K562 (cell line): Measurements from ENCODE around the gene AP1G2. TPM values are rescaled to one million over a fixed set of nuclear protein-coding genes. Genes with fewer than 3 reads are reported as not detected.
A peak's percentile ranks its signal among the peaks of the same experiment; 100 is the strongest.

ENCODE experiments used
- ATAC-seq: fragments of 200-7000 bp; cut with Tn5 transposase; 3 replicates; pipeline ENCODE4 v1.9.1; 2020; ENCODE audit warnings: moderate library complexity
- BruUV-seq: library from RNA; stranded (reverse); fragments of 400-500 nt; replicated peaks from 2 replicates; lab custom pipeline; 2021; lab: Mats Ljungman, UMichigan
- CTCF ChIA-PET: fragments of 300-600 bp; formaldehyde crosslinking; extraction: SDS; loops from one replicate; lab custom pipeline; 2021; ENCODE audit warnings: low intra/inter-chr PET ratio; lab: Yijun Ruan, JAX
- POLR2A ChIA-PET: fragments of 300-600, 350-650 bp; sonication (Branson Sonifier 250); formaldehyde crosslinking; extraction: SDS; loops from one replicate; lab custom pipeline; 2021; ENCODE audit warnings: antibody characterized with exemption, inconsistent platforms; lab: Yijun Ruan, JAX
- DNase-seq, 4 experiments: peaks; one replicate each; pipeline versions ENCODE4 v3.0.0 to v3.0.0-alpha.2; 2011 to 2018; ENCODE audit warnings: low spot score in 3 of 4, mixed read lengths in 3 of 4; ENCODE audit errors: extremely low read depth in 1 of 4
- FAIRE-seq: peaks from 2 replicates; lab custom pipeline; 2011; peaks lifted over from hg19 to GRCh38; lab: Jason Lieb, UNC
- H2AFZ ChIP-seq: 2 replicates; pipeline ENCODE4 v1.6.0; 2011; ENCODE audit warnings: low read depth, low read length, control low read depth, inconsistent platforms
- H3K27ac ChIP-seq: fragments of 200-600 bp; 3 replicates; pipeline ENCODE4 v1.8.0; 2011; ENCODE audit warnings: low read depth, mild to moderate bottlenecking, control low read depth, inconsistent platforms, low read length, moderate library complexity, mixed read lengths; ENCODE audit errors: extremely low read depth
- H3K27me3 ChIP-seq, 2 experiments: fragments of 300-600 bp in 1 of 2; 2 replicates in 1 of 2; 3 replicates in 1 of 2; pipeline versions ENCODE4 v1.6.0 to v1.8.0; 2011; ENCODE audit warnings: inconsistent platforms in 2 of 2, low read length in 2 of 2, mild to moderate bottlenecking in 1 of 2, mixed read lengths in 1 of 2, moderate library complexity in 1 of 2; ENCODE audit not compliant: control insufficient read depth in 2 of 2, insufficient read depth in 2 of 2
- H3K36me3 ChIP-seq: fragments of 300-600 bp; 3 replicates; pipeline ENCODE4 v1.8.0; 2011; ENCODE audit warnings: mild to moderate bottlenecking, low read length, inconsistent platforms; ENCODE audit not compliant: control insufficient read depth, insufficient read depth
- H3K4me1 ChIP-seq, 2 experiments: fragments of 200-600 bp in 1 of 2; replicated peaks in 1 of 2; 2 replicates in 1 of 2; 3 replicates in 1 of 2; pipeline versions ENCODE4 v1.5.1 to v1.8.0; 2011; ENCODE audit warnings: inconsistent platforms in 2 of 2, low read length in 2 of 2, mild to moderate bottlenecking in 1 of 2, mixed read lengths in 1 of 2, moderate library complexity in 1 of 2; ENCODE audit not compliant: control insufficient read depth in 2 of 2, insufficient read depth in 2 of 2
- H3K4me2 ChIP-seq: 2 replicates; pipeline ENCODE4 v1.6.1; 2011; ENCODE audit warnings: low read length, control low read depth, inconsistent platforms, mixed read lengths; ENCODE audit not compliant: insufficient read depth
- H3K4me3 ChIP-seq: fragments of 200-600 bp; sonication (generic), shearing (Covaris generic); 2 replicates; pipeline ENCODE4 v1.5.1; 2016; ENCODE audit warnings: control low read depth, inconsistent platforms
- H3K79me2 ChIP-seq: fragments of 200-600 bp; 3 replicates; pipeline ENCODE4 v1.8.0; 2011; ENCODE audit warnings: low read length, inconsistent platforms; ENCODE audit not compliant: control insufficient read depth, insufficient read depth
- H3K9ac ChIP-seq, 2 experiments: 2 replicates each; pipeline versions ENCODE4 v1.6.0 to v1.6.1; 2011; ENCODE audit warnings: low read depth in 2 of 2, low read length in 2 of 2, control low read depth in 1 of 2, inconsistent platforms in 1 of 2, mild to moderate bottlenecking in 1 of 2, mixed read lengths in 1 of 2; ENCODE audit not compliant: insufficient read depth in 1 of 2
- H3K9me1 ChIP-seq: one replicate; pipeline ENCODE4 v1.6.0; 2011; ENCODE audit warnings: inconsistent platforms, mild to moderate bottlenecking, low read length, moderate library complexity; ENCODE audit not compliant: control insufficient read depth, insufficient read depth
- H3K9me3 ChIP-seq: replicated peaks from 2 replicates; pipeline ENCODE4 v1.5.1; 2011; ENCODE audit warnings: low read depth, low read length, inconsistent platforms; ENCODE audit not compliant: control insufficient read depth, insufficient read depth
- H4K20me1 ChIP-seq: replicated peaks from 2 replicates; pipeline ENCODE4 v1.6.1; 2011; ENCODE audit warnings: low read length, inconsistent platforms, mixed read lengths; ENCODE audit not compliant: control insufficient read depth, insufficient read depth
- ATF2 ChIP-seq: sonication (generic); formaldehyde crosslinking; IDR thresholded peaks from 2 replicates; pipeline ENCODE4 v1.8.1; 2022; ENCODE audit warnings: missing genetic modification reagents
- BRCA1 ChIP-seq, 2 experiments: fragments of 450-650 bp in 1 of 2; sonication (generic) in 1 of 2; formaldehyde crosslinking in 1 of 2; IDR thresholded peaks; 2 replicates each; pipeline versions ENCODE4 v1.5.0 to v1.6.1; 2017 to 2020; ENCODE audit warnings: mild to moderate bottlenecking in 1 of 2, missing genetic modification reagents in 1 of 2
- EGR1 ChIP-seq: fragments of 450-650 bp; conservative IDR thresholded peaks from 2 replicates; pipeline ENCODE4 v1.6.1; 2017; ENCODE audit warnings: mild to moderate bottlenecking
- HMGXB4 ChIP-seq: sonication (generic); formaldehyde crosslinking; IDR thresholded peaks from 2 replicates; pipeline ENCODE4 v1.8.1; 2023; ENCODE audit warnings: mild to moderate bottlenecking, missing genetic modification reagents
- L3MBTL2 ChIP-seq: fragments of 450-650 bp; IDR thresholded peaks from 2 replicates; pipeline ENCODE4 v1.6.1; 2016; ENCODE audit warnings: mild to moderate bottlenecking, moderate library complexity
- SMAD1 ChIP-seq: fragments of 150-350 bp; IDR thresholded peaks from 2 replicates; pipeline ENCODE4 v1.6.1; 2014; ENCODE audit warnings: low read length, low read depth; ENCODE audit not compliant: partially characterized antibody
- TSHZ1 ChIP-seq: fragments of 250-450 bp; sonication (Bioruptor Pico); IDR thresholded peaks from 2 replicates; pipeline ENCODE4 v1.4.0; 2020; ENCODE audit warnings: mild to moderate bottlenecking, moderate library complexity
- VEZF1 ChIP-seq: fragments of 200-800 bp; sonication (Bioruptor generic); IDR thresholded peaks from 2 replicates; pipeline ENCODE4 v1.6.1; 2017; ENCODE audit warnings: missing genetic modification characterization, missing compliant biosample characterization
- WGBS: fragments of 100-300 bp; shearing (Covaris generic); methylation state at CpG from one replicate; pipeline ENCODE4 v1.1.6; 2016; ENCODE audit warnings: low coverage, mixed read lengths; ENCODE audit not compliant: insufficient coverage; ENCODE audit errors: missing lambda C conversion rate; 5-methylcytosine and 5-hydroxymethylcytosine counted together
- in situ Hi-C: fragments of 300-500 bp; cut with MboI; formaldehyde crosslinking; loops from 4 replicates; pipeline ENCODE4 v1.15.0; 2018; ENCODE audit warnings: inconsistent platforms, mixed read lengths
- intact Hi-C: fragments of 100-400 bp; cut with micrococcal nuclease; formaldehyde crosslinking; loops from 2 replicates; pipeline ENCODE4 v1.14.2; 2022
- polyA plus RNA-seq, 8 experiments: library from polyadenylated mRNA; depleted of rRNA in 4 of 8; stranded (reverse) in 5 of 8; unstranded in 3 of 8; fragments of >200 nt; fragmentation: Nextera tagmentation in 2 of 8; fragmentation: Illumina TruSeq in 1 of 8; extraction: Ambion mirVana in 2 of 8; extraction: Trizol in 1 of 8; gene quantifications; 2 replicates each; pipeline versions ENCODE4 v1.2.1 to v1.2.3, GENCODE V29; 2011 to 2014; ENCODE audit warnings: inconsistent platforms in 1 of 8, missing spikeins in 1 of 8
- total RNA-seq, 7 experiments: library from RNA; depleted of rRNA in 6 of 7; stranded (reverse); fragments of >200 nt in 6 of 7; fragmentation: Illumina TruSeq in 2 of 7; extraction: Trizol in 2 of 7; gene quantifications; 2 replicates each; pipeline versions ENCODE4 v1.2.1 to v1.2.3, GENCODE V29; 2011 to 2021; ENCODE audit warnings: low replicate concordance in 1 of 7

Gene AP1G2
- total and polyA plus RNA-seq, 9 of the 15 experiments (the other 6 are each of a cell fraction or from before 2014, with no cell fraction given), result 19.1 to 83.5 (median 33.3) TPM

- DNase-seq (peak in 1 of 4 experiments; percentile 28), FAIRE-seq (no peak), ATAC-seq (no peak)
- H3K36me3 ChIP-seq, result peaks cover 24% of the 10 kb centered on the region; the same call in 2 of the 3 replicates
- peak overlapping the region; percentile 88 to 94; a peak in 2 of 4 replicates for H3K9ac ChIP-seq
- peak overlapping the region; percentile 98 for H2AFZ ChIP-seq
- TF ChIP-seq L3MBTL2, result no peak
- TF ChIP-seq BRCA1 (IDR thresholded peaks at IDR 0.05), result no peak
- no peak for TF ChIP-seq BRCA1 (CRISPR knock-in tag; IDR thresholded peaks at IDR 0.05)
- TF ChIP-seq TSHZ1 (CRISPR knock-in tag), result no peak
- 0 out of 2 replicates have a peak, but pooled peaks have one; percentile 40 for TF ChIP-seq HMGXB4 (CRISPR knock-in tag)
- TF ChIP-seq ATF2 (CRISPR knock-in tag), result no peak
- no peak for TF ChIP-seq EGR1
- peak; percentile 64 for TF ChIP-seq VEZF1
- no peak for TF ChIP-seq SMAD1
- peaks cover 0 to 3% of the 10 kb centered on the region in 2 experiments; a peak in 1 of 5 replicates for H3K27me3 ChIP-seq
- BruUV-seq, result no TSS peak
- H3K9me1 ChIP-seq, result no peaks in the 10 kb centered on the region
- CTCF ChIA-PET, result no interaction called here
- peak overlapping the region; percentile 86 for H3K4me2 ChIP-seq
- intact Hi-C loops, result loop anchor here (10.0 kb wide), 1 partner anchor 231 kb away; the partner anchor contains the start of gene PABPN1
- H3K79me2 ChIP-seq, result peaks cover 10% of the 10 kb centered on the region
- no peak overlapping the region; the same call in 2 of the 3 replicates for H3K27ac ChIP-seq
- 0 out of 2 replicates have a peak, but pooled peaks cover 3% of the 10 kb centered on the region for H4K20me1 ChIP-seq
- POLR2A ChIA-PET, result interaction anchor here (0.6 to 1.4 kb wide), 3 partner anchors 14 to 234 kb away, joined by 3 to 5 read pairs (median 4); no protein-coding TSS in a partner anchor
- H3K9me3 ChIP-seq, result no peaks in the 10 kb centered on the region
- peak overlapping the region; percentile 68 for H3K4me3 ChIP-seq
- 6% methylated on average over 10 of the region's 14 CpGs for WGBS
- peaks cover 8 to 27% of the 10 kb centered on the region in 2 experiments; a peak in 4 of 5 replicates for H3K4me1 ChIP-seq
- in situ Hi-C loops, result loop anchor here (5.0 kb wide), 1 partner anchor 68 kb away; no protein-coding TSS in a partner anchor
These were observed 12.1 kb downstream of the AP1G2 start for GRCh38 chr14:23555533-23555881.
